Endometrial microvascular endothelial cells (primary cell): ENCODE measurements around the gene GTPBP6. TPM values are rescaled to one million over a fixed set of nuclear protein-coding genes. Genes with fewer than 3 reads are reported as not detected.
"Not testable (repeated sequence)": the region's sequence is repeated elsewhere in the genome, so short reads cannot be mapped to it uniquely, and the experiment has no call there.

Experiments used
- in situ Hi-C: cut with HindIII; loops from 2 replicates; pipeline ENCODE4 v1.10.0; 2017; ENCODE audit warnings: low sequenced_read_pairs, low pct_unique_long_range_greater_than_20kb; ENCODE audit errors: inconsistent ontology term
- total RNA-seq: library from RNA; depleted of rRNA; stranded (reverse); fragments of >200 nt; gene quantifications from one replicate; pipeline ENCODE4 v1.2.3, GENCODE V29; 2015; ENCODE audit errors: inconsistent ontology term

The GTPBP6 gene
- total RNA-seq, 1 donor from 2014 or later, result 68.7 TPM

DNA sequence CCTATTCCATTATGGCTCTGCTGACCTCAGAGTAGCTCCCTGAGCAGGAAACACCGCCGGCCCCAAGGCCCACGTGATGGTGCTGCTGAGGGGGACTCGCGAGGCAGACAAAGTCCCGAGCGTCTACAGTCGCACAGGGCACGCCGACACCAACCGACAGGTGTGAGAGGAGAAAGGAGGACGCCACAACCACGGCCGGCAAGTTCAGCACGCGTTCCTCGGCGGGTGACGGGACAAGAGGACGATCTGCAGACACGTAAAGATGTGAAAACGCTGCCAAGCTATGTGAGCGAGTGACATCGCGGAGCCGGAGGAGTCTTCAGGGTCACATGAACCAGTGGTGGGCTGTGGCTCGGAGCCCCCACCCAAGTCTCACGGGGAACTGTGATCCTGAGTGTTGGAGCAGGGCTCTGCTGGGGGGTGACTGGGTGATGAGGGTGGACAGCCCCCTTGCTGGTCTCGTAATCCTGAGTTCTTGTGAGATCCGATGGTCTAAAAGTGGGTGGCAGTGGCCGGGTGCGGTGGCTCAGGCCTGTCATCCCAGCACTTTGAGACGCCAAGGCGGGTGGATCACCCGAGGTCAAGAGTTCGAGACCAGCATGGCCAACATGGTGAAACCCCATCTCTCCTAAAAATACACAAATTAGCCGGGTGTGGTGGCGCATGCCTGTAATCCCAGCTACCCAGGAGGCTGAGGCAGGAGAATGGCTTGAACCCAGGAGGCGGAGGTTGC is 34.2 kb upstream of the GTPBP6 start:
- in situ Hi-C loops, result no loop called here

DNA sequence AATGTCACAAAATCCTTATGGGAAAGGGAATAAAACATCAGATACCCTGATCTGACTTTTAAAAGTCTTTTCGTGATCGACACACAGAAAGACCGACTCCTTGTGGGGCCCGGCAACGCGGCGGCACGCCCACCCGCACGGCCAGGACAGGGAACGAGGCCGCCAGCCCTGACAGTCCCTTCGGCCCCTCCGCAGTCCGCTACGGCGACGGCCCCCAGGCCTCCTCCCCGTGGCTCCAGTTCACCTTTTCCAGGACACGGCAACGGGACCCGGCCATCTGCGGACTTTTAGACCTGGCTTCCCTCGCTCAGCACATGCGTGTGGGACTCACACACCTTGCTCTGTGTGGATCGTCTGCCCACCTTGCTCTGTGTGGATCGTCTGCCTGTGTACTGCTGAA is 33.6 kb upstream of the GTPBP6 start:
- in situ Hi-C loops, result no loop called here

DNA sequence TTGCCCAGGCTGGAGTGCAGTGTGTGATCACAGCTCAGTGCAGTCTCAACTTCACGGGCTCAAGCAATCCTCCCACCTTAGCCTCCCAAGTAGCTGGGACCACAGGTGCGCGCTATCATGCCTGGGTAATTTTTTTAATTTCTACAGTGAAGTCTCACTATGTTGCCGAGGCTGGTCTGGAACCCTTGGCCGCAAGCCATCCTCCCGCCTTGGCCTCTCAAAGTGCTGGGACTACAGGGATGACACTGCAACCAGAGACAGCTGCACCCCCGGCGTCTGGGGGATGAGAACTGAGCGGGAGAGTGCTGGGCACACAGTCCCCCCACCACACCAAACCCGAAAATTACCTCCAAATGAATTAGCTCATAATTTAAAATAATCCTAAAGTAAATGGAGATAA is 33.1 kb upstream of the GTPBP6 start:
- in situ Hi-C loops, result no loop called here

DNA sequence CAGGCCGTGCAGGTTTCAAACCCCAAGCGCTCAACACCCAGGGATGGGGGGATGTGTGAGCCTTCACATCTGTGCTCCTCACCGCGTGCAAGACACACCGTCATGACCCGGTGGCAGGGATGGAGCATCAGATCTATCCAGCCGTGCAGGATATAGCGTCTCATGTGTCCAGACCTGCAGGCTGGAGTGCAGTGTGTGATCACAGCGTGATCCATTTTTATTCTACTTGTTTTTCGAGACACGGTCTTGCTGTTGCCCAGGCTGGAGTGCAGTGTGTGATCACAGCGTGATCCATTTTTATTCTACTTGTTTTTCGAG is 32.7 kb upstream of the GTPBP6 start:
- in situ Hi-C loops, result not testable (repeated sequence)

DNA sequence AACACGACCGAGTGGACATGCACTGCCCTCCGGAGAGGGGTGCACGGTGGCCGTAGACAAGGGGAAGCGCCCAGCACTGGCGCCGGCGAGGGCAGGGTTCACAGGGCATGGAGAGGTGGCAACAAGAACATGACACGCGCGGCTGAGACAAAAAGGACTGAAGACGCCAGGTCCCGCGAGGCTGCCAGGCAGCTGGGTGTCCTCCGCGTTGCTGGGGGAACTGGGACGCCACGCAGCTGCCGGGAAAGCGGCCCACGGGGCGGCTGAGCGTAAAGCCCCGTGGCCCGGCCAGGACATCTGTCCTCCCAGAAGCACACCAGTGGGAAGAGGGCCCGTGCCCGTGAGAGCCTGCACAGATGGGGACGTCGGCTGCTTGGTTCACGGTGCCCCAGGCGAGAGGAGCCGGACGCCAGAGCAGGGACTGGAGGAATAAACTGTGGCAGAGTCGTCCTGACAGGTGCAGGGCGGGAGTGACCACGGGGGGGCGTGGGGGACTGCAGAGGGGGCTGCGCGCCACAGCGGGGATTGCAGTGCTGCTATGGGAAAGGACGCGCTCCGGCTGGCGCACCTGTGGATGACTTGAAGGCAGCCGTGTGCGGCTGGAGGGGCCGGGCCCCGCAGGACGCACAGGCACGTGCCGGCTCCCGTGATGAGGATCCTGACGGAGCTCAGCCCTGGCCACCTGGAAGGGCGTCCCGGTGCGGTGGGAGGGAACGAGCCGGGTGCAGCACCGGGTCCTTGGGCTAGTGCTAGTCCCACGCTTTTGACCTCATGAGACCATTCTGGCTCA is 32.1 kb upstream of the GTPBP6 start:
- in situ Hi-C loops, result no loop called here

DNA sequence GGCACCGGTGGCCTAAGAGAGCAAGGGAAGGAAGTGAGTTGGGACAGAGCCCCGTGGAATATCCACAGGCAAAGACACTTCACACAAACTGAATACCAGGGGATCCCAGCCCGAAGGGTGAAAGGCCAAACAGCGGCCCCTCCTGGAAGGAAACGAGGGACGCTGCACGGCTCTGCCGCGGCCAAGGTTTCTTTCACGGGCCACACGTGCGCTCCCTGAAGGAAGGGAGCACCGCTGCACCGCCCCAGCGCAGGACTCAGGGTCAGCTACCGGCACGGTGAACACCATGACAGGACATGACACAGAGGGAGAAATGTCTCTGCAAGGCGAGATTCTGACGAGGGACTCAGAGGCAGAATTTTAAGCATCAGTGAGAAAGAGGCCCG is 31.5 kb upstream of the GTPBP6 start:
- in situ Hi-C loops, result no loop called here

DNA sequence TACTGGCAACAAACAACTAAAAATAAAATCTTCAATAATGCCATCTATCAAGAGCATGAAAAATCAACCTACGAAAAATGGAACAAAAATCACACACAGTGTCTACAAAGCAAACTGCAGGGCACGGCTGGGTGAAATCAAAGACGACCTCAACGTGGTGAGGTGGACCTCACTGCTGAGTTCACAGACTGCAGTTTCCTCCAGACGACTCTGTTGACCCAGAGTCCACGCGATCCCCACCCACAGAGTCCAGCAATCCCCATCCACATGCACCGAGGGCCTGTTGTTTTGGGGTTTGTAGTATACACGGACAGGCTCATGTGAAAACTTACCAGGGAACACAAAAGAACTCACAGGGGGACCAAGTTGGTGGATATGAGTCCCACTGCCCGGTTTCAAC is 31.1 kb upstream of the GTPBP6 start:
- in situ Hi-C loops, result no loop called here

DNA sequence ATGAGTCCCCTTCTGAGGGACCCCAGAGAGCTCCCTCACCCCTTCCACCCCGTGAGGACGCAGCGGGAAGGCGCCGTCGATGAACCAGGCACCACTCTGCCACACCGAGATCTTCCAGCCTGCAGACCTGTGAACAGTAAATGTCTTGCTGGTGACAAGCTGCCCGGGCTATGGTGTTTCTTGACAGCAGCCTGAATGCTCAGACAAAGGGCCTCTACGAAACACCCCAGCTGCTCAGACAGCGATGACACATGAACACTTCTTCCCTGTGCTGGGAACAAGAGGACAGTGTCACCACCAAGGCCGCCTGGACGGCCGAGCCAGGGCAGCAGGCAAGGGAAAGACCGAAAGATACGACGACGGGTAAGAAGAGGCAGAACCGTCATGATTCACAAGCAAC is 30.6 kb upstream of the GTPBP6 start:
- in situ Hi-C loops, result no loop called here

DNA sequence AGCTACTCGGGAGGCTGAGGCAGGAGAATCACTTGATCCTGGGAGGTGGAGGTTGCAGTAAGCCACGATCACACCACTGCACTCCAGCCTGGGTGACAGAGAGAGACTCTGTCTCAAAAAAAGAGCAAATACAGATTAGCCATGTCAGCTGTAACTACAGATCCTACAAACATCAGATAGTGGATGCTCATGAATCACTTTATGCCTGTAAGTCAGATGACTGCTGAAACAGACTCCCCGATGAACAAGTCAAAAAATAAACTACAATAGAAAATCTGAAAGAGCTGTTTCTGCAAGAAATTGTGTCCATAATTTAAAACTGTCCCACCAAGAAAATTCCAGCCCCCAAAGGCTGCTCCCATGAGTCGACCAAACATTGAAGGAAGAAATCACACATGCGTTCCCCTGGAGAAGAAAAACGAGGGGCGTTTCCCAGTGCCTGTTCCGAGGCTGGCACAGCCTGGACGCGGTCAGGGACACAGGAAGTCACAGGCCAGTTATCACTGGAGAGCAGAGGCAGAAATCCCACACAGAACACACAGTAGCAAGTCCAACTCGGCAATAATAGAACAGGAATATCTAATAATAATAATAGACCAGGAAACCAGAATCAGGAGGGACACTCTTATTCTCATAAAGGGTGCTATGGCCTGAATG is 30.0 kb upstream of the GTPBP6 start:
- in situ Hi-C loops, result no loop called here

DNA sequence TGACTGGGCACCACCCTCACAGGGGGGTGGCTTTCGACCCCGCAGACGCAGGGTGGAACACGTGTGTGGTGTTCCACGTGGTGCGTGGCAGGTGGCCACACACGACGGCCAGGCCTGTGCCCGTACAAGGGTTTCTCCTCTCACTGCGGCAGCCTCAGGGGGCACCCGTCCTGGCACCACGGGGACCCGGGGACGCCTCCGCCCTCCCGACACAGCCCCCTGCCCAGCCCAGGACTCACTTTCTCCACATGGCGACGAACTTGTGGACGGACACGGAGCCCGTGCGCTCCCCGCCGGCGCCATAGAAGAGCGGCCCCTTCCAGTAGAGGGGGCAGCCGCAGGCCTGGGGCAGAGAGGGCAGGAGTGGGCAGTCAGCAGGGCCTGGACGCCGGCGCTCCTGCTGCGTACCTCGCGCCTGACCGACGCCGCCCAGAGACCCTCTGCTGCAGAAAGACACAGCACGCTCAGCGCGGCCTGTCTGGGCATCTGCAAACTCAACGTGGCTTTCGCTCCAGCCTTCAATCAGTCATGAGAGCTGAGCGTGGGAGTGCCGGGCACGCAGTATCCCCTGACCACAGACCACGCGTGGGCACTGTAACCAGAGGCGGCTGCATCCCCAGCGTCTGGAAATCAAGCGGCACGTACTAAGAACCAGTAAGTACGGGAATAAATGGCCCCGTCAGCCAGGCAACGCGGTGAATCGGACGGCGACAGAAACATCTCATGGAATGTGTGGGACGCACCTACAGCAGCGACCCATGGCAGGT is 28.9 kb upstream of the GTPBP6 start:
- in situ Hi-C loops, result no loop called here

DNA sequence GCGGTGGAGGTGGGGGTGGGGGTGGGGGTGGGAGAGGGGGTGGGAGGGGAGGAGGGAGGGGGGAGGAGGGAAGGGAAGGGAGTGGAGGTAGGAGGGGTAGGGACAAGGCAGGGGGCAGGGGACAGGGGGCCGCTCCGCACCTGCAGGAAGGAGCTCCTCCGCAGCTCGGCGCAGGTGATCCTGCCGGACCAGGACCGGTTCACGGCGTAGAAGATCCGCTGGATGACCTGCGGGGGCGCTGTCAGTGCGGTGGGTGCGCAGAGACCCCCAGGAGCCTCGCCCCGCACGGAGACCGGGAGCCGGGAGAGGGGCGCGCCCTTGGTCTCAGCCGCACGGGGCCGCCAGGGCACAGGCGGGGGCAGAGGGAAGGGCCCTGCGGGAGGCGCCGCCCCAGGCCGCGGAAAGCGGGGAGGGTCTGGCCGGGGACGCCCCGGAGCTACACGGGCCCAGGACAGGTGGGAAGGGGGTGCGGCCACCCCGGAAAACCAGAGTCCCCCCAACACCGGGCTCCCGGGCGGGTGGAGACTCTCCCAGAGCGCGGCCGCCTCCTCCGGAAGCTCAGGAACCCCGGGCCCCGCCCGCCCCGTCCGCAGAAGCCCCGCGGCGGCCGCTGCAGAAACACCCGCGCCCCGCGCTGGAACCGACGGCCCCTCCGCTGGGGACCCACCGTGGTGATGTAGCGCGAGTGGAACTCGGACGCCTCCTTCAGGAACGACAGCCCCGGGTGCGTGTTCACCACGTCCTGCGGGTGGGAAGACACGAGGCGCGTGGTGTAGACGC is 27.6 kb upstream of the GTPBP6 start:
- in situ Hi-C loops, result no loop called here

DNA sequence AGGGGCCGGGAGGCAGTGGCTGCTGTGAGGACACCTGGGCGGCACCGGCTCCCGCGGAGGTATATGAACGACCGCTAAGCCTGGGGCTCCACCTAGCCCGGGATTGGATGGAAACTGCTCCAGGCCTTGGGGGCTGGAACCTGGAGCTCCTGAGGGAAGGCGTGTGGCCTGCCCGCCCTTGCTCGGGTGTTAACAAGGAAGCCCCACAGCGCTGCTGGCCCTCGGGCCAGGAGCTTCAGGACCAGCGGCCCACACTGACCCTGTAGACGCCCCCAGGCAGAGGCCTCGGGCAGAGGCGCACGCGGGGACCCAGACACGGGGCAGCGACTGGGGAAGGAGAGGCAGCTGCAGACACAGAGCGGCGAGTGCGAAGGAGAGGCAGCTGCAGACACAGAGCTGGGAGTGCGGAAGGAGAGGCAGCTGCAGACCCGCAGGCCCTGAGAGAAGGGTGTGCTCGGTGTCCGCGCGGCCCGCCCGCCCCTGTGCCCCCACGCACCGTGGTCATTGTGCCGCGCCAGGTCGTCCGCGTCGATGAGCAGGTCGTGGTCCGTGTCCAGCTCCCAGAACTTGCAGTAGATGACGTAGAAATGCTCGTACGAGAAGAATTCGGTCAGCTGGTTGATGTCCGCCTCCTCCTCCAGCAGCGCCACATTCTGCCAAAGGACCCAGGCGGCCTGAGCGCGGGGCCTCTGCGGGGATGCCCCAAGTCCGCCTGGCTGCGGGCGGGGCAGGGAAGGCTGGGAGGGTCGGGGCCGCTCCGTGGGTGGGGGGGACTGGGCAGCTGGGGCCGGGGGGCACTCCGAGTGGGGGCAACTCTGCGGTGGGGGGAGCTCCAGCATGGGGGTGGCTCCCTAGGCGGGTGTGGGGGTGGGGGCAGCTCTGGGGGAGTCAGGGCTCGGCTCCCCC is 26.7 kb upstream of the GTPBP6 start:
- in situ Hi-C loops, result no loop called here

DNA sequence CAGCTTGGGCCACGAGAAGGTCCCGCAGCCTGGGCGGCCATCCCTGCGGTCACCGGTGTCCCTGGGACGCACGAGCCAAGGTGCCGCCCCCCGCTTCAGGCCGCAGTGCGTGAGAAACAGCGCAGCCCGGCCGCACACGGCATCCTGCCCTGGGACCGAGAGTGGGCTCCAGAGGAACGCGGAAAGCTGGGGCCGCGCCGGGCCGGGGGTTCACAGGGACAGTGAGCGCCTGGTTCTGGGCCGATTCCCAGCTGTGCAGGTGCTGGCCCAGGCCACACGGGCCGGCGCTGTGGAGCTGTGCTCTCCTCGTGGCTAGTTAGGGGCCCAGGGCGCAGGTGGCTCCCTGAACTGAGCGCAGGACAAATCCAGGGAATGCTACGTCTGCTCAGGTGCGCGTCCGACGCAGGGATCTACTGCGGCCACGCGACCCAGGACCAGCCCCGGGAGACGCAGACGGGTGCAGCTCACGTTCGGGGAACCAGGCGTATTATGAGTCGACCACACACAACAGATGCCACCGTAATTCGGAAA is 25.8 kb upstream of the GTPBP6 start:
- in situ Hi-C loops, result no loop called here

DNA sequence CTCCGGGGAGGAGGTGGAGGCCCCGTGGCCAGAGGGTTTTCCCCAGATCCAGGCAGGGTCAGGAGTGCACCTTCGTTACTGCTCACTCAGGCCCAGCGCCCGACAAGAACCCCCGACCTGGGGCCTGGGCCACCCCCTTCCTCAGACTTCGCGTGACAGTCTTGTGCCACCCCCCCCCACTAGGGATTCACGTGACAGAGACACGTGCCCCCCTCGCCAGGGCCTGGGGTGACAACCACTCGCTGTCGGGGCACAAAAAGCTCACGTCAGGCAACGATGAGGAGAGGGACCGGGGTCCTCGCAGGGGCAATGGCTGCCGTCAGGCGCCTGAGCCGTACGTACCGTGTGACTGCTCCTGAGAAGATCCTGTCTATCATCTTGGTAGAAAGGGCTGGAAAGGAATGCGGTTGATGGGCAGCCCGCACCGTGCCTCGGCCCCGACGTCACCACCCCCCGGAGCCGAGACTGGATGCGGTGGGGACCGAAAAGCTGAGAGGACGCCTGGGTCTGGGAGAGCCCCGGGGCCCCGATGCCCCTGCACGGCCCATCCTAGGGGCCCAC is 23.0 kb upstream of the GTPBP6 start:
- in situ Hi-C loops, result no loop called here

DNA sequence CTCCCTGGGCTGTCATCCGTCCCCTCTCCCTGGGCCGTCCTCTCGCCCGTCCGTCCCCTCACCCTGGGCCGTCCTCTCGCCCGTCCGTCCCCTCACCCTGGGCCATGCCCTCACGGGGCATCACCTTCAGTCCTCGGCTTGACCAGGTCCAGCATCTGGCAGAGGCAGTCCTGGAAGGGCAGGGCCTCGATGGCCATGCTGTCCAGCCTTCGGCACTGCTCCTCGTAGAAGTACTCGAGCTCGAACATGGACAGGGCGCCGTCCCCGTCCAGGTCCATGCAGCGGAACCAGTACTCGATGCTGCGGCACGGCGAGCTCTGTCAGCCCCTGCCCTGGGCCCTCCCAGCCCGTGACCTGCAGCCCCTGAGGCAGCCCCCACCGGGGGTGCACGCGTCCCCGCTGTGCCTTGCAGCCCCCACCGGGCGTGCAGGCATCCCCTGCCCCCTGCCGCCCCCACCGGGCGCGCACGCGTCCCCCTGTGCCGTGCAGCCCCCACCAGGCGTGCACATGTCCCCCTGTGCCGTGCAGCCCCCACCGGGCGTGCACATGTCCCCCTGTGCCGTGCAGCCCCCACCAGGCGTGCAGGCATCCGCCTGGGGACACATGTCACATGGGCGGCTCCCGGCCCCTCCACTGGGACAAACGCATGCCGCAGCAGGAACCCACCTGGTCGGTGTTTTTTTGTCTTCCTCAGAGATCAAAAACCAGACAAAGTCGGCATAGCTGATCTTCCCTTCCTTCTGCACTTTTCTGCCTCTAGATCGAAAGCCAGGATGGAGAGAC is 22.2 kb upstream of the GTPBP6 start:
- in situ Hi-C loops, result no loop called here

DNA sequence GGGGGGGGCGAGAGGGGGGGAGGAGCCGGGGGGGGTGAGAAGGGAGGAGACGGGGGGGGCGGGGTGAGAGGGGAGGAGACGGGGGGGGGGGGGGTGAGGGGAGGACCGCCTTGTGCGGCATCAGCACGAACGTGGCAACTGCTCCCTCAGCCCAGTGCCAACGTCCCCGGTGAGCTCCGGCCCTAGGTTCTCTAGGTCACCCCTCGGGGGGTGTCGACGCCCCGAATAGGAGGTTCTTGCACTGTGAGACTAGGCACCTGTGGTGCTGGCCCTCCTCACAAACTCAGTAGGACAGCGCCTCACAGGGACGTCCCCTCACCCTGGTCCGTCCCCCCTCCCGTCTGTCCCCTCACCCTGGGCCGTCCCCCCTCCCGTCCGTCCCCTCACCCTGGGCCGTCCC is 21.5 kb upstream of the GTPBP6 start:
- in situ Hi-C loops, result no loop called here
